B cell (primary cell): ENCODE results near the gene MRPL36.

ENCODE experiments used
- EZH2 ChIP-seq: IDR thresholded peaks from 2 replicates; pipeline ENCODE4 v1.6.1; 2012; ENCODE audit warnings: borderline replicate concordance, low read depth, mild to moderate bottlenecking, moderate library complexity, low read length; ENCODE audit not compliant: insufficient read depth, poor library complexity, severe bottlenecking
- TF ChIP-seq, protein P1 (sequence below): fragments of 200-600 bp; IDR thresholded peaks from one replicate; pipeline ENCODE4 v1.8.0; 2022; ENCODE audit warnings: antibody characterized with exemption, mild to moderate bottlenecking

DNA sequence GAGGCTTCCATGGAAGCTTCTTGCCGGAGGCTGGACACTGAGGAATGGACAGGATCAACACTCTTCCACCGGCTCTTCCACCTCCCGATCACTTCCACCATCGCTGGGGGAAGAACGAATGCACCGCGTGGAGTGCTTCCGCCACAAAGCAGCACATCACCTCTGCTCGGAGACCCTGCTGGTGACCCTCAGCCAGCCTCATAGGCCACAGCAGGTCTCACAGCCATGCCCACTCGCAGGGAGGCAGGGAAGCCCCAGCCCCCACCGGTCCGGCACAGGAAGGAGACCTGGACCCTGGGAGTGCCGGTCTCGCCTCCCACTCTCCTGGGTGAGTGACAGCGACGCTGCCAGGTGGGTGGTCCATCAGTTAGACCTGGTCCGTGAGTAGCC lies 4.7 kb downstream of the MRPL36 start:
- TF ChIP-seq, protein P1, sequence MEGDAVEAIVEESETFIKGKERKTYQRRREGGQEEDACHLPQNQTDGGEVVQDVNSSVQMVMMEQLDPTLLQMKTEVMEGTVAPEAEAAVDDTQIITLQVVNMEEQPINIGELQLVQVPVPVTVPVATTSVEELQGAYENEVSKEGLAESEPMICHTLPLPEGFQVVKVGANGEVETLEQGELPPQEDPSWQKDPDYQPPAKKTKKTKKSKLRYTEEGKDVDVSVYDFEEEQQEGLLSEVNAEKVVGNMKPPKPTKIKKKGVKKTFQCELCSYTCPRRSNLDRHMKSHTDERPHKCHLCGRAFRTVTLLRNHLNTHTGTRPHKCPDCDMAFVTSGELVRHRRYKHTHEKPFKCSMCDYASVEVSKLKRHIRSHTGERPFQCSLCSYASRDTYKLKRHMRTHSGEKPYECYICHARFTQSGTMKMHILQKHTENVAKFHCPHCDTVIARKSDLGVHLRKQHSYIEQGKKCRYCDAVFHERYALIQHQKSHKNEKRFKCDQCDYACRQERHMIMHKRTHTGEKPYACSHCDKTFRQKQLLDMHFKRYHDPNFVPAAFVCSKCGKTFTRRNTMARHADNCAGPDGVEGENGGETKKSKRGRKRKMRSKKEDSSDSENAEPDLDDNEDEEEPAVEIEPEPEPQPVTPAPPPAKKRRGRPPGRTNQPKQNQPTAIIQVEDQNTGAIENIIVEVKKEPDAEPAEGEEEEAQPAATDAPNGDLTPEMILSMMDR: no peak
- TF ChIP-seq EZH2: no peak
